GM21737 (cell line): Measurements from ENCODE around the gene DUOXA1.
"Not testable (repeated sequence)": the region's sequence is repeated elsewhere in the genome, so short reads cannot be mapped to it uniquely, and the experiment has no call there.

ENCODE experiments used
- ATAC-seq: cut with Tn5 transposase; IDR thresholded peaks from one replicate; pipeline ENCODE4 v1.9.1; 2021; ENCODE audit warnings: mild to moderate bottlenecking, moderate library complexity; ENCODE audit not compliant: unreplicated experiment

DUOXA1 gene

DNA sequence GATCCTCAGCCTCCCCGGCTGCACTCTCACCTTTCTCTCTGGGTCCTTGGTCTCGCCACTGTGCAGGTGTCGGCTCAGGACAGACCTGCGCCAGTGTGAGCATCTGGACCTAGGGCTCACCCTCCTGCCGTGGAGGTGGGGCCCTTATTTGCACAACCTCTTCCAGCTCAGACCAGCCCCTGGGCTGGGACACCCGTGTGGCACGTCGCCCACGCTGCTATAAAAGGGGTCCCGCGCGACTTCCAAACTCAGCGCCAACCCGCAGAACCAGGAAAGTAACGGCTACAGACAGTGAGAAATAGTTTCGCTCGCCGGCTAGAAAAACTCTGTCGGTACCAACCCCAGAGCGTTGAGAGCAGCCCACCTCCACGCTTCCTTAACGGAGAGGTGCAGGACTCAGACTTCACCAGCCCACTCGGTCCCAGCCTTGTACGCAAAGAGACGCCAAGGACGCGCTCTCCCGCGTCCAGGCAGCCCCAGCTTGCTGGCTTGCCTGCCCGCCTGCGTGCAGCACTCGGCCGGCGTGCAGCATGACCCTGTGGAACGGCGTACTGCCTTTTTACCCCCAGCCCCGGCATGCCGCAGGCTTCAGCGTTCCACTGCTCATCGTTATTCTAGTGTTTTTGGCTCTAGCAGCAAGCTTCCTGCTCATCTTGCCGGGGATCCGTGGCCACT, 15.5 kb downstream of the DUOXA1 start, which contains the start of the genes DUOX2 and DUOXA2:
Gene DUOX2, minus strand, starts transcription at position 97 of the 675 bp plus-strand sequence. CDS start 761 bp downstream, outside the sequence.
Gene DUOXA2, plus strand, starts transcription at position 251 of the 675 bp plus-strand sequence. Its CDS starts 280 bp downstream, at position 531.
- ATAC-seq, result no peak

DNA sequence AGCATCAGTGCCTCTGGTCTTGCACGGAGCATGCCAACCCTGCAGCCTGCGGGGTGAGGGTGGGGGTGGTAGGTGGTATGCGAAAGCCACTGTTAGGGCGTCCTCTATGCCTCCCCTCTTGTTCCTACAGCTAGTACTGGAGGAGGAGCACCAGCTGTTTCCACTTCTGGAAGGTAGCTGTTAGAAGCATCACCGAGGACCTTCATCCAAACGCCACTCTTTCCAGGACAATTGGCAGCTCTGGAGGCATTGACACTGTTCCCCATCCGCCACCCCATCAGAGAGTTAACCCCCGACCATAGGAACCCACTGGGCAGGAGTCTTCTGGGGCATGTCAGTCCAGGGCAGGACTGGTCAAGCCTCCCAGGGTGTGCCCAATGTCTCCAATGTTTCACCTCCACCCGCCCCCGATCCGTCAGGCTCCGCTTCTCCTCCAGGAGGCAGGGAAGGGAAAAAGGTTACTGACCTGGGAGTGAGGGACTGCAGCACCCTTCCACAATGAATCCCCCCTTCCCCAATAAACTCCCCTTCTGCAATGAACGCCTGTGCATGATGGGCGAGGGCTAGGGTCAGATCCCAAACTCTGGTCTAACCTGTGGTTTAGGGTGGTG, 16.2 kb downstream of the DUOXA1 start:
- ATAC-seq, result no peak

DNA sequence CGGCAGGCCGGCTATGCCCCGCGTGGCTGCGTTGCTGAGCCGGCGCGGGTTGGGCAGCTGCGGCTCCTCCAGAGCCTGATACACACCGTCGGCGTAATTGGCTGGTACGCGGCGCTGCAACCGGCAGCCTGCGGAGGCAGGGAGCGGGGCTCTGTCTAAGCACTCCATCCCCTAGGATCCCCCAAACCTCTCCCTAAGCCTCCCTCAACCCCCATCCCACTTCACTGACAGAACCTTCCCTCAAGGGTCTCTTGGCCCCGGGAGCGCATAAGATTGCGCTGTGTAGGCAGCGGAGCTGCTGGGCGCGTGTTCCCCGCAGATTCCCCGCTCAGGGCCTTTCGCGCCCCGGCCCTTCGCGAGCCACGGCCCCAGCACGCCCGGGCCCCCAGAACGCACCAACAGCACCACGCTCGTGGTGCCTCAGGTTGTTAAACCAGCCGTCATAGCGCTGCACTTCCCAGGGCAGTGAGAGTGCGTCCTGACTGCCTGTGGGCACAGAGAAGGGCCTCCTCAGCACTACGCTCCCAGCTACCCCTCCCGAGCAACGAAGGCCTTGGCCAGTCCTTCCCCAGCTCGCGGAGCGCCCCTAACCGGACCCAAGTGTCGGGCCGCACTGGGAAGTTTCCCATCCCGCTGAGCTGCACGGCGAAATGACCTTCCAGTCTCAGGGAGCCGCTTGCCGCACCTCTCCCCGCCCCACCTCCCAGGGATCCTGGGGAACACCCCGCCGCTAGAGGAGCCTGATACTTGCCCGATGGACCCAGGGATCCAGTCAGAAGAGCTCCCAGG, 16.9 kb downstream of the DUOXA1 start:
- no peak for ATAC-seq

DNA sequence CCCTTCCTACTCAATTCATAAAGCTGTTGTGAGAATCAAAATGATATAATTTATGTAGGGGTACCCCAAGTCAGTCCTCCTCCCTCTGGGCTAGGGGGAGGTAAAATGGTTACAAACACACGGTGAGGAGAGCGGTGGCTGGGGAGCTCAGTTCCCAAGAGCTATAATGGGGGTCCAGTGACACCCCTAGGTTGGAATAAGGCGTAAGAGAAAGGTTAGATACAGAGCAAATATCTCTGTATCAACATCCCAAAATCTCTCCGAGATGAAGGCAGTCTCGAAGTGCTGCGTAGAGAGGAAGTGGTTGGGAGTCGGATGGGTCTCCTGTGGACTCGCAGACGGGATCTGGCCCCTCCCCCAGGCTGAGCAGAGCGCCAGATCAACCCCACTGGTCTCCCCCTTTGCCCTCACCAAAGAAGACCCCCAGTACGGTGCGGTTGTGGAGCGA, 17.5 kb downstream of the DUOXA1 start:
- no peak for ATAC-seq

DNA sequence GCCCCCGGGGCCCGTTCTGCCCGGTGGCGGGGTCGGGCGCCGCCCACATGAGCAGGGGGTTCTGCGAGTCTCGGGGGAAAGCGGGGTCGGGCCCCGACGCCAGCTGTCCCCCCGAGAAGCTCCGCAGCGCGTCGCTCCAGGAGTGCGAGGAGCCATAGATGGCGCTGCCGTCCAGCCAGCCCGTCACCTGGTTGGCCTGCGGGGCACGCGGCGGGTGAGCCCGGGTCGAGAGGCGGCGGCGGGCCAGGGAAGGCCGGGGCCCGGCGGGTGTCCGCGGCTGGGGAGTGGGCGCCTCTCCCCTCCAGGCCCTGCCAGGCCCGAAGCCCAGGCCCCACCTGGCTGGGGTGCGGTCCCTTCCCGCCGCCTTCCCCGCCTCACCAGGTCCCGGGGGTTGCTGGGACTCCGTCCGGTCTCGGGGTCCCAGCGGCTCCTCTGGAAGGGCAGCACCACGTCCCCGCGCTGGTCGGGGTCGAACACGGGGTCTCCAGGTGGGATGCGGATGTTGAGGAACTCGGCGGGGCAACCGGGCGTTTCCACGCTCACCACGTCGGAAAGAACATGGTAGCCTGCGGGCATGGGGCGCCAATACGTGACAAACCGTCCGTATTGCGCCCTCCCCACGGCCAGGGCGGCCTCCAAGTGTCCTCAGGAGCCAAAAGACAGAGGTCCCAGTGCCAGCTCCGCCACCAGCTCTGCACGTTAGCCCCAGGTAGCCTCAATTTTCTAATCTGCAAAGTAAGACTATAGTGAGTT, 18.1 kb downstream of the DUOXA1 start:
- no peak for ATAC-seq

DNA sequence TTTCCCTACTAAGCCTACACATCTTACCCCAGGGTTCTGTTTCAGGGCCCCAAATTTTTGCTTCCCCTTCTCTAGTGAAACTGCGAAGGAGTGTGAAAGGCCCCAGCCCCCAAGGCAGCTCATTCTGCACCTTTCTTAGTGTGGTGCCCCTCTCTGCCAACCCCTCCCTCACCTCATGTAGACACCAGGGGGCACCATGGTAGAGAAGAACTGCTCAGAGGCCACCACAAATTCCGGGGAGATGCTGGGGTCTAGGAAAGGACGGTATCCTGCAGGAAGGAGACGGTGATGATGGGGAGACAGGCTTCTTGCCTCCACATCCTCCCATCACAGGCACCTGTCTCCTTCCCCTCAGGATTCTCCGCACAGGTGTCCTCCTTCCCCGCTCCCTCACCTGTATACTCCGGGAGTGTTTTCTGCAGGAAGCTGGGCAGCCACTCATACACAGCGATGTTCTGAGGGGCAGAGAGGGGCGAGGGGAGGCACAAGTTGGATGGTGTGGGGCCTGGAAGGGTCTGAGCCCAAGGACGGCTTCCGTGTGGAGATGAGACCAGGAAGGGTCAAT, 19.3 kb downstream of the DUOXA1 start:
- no peak for ATAC-seq

DNA sequence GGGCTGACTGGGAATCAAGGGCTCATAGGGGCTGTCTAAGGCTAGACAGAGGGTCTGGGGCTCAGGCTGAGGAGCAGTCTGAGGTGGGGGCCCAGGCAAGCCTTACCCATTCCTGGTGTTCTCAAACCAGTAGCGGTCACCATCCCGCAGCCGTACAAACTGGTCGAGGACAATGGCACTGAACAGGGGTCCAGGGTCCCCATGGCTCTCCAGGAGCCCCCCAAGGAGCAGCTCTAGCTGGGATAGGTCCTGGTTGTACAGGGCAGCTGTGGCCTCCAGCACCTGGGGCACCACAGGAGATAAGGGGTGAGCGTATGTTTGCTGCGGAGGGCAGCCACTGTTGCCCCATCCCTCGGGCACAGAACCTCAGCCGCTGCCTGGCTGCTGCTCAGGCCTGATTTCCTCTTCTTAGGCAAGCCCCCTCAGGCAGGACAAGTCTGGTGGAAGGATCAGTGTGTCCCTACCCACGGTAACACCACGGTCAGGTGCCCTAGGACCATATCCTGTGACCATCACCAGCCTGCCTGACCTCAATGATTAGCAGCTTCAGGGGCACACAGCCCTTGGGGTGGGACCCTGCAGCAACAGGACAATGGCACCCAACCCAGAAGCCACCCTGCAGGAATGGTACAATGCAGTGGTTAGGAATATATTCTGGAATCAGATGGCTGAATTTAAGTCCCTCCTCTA, 21.6 kb downstream of the DUOXA1 start:
- no peak for ATAC-seq

DNA sequence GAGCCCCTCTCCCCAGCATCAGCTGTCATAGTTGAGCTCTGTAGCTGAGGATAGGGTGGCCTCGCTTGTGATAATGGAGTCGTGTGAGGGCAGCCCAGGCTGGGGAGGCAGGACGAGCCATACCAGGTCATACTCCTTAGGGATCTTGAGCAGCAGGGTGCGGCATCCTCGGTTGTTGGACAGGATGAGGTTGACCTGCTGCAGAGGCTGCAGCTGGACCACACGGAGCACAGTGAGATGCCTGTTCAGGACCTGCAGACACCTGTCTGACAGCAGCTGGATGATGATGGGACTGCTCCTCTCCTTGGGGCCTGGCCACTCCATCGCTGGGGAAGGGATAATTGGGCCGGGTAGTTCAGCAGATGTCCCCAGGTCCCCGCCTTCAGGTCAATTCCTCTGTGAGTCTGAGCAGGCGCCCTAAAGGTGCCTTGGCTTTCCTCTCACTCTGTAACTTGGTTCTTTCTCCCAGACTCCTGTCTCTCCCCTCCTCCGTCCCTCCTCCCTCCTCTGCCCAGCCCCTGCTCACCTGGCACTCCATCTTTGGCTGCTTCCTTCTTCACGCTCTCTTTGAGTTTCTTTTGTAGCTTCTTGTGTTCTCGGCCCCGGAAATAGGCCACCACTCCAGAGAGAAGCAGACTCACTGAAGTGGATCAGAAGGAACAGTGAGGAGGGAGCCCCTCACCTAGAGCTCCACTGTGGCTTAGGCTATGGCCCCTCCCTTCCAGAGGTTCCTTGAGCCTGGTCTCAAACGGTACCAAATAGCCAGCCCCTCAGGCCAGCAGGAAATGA, 23.5 kb downstream of the DUOXA1 start:
- no peak for ATAC-seq

DNA sequence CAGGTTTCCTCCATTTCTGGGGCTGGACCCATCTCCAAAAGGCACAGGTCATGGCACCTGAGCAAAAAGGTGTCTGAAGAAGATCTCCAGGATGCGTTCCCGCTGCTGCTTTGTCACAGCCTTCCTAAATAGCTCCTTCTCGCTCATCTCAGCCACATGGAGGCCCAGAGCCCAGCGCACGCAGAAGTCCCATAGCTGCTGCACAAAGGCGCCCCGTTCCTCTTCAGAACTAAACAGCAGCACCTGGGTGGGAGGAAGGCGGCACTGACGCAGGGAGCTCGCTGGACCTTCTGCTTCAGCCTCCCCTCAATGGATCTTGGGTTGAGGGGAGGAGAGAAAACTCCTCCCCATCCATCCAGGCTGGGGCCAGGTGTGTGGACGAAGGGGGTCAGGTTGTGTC, 24.1 kb downstream of the DUOXA1 start:
- no peak for ATAC-seq

DNA sequence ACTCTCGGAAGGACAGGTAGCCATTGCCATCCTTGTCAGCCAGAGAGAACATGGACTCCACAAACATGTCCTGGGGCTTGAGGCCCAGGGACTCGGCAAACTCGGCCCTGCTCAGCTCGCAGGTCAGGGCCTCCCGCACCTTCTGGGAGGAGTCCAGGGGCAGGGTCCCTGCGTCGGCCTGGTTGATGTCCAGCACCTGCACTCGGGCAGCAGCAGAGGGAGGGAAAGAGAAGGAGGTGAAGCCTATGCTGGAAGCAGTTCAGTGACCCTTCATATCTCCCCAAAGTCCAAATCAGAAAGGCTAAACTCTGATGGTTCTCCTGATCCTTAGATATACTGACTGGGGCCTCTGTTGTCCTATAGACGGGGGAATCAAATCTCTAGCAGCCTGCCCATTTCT, 25.5 kb downstream of the DUOXA1 start:
- not testable (repeated sequence) for ATAC-seq

DNA sequence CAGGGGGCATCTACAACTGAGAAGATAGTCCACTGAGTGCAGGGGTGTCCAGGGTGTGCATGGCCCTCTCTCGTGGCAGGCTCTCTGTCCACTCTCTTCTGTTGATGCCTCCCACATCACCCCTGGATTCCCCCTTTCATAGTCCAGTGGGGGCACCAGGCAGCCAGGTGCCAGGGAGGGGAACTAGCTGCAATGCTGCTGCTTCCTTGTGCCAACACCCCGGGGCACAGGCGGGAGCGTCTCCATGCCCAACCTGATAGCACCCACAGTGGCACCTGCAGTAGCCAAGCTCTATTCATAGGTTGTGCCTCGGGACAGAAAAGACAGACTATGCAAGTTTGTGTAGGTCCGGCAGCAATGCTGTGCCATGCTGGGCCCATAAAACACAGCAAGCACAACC, 27.5 kb downstream of the DUOXA1 start:
- ATAC-seq, result no peak

DNA sequence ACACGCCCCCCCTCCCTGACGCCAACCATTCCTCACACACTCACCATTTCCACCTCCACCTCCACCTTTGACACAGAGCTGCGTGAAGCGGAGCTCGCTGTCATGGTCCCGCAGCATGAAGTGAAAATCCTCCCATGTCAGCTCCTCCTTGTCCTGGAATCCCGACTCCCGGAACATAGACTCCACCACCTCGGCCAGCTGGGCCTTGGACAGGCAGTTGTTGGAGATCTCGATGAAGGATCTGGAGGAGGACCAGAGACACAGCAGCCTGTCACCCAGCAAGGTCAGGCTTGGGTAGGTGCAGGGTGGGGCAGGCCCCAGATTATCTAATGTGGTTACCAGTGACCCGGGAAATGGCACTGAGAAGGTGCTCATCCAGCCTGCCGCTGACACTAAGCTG, 27.9 kb downstream of the DUOXA1 start:
- ATAC-seq, result no peak

DNA sequence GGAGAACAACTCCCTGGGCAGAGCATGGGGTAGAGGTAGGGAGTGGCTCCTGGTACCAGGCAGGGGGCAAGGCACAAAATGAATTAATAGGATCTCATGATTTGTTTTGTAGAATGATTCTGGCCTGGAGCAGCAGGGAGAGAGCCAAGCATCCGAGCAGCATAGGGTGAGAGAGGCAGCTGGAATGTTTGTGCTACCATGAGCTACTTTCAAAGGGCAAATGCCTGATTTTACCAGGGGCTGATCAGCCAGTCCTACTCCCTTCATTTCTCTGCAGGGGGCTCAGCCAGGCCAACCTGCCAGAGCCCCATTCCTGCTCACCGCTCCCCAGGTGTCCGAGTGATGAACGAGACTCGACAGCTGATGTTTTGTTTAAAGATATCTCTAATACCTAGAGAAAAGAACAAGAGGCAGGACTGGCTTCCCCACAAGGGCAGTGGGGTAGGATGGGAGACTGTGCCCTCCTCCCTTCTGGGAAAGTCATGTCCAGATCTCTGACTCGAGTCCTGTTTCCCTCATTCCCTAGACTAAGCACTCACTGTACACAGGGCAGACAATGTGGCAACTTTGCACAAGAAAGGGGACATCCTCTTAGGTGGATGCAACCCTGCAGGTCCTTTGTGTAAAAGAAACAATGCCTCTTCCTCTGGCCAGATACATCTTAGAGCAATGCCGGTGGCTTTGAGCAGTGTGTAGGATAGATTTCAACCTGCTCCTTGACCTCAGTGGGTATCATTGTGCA, 28.6 kb downstream of the DUOXA1 start:
- ATAC-seq, result no peak

DNA sequence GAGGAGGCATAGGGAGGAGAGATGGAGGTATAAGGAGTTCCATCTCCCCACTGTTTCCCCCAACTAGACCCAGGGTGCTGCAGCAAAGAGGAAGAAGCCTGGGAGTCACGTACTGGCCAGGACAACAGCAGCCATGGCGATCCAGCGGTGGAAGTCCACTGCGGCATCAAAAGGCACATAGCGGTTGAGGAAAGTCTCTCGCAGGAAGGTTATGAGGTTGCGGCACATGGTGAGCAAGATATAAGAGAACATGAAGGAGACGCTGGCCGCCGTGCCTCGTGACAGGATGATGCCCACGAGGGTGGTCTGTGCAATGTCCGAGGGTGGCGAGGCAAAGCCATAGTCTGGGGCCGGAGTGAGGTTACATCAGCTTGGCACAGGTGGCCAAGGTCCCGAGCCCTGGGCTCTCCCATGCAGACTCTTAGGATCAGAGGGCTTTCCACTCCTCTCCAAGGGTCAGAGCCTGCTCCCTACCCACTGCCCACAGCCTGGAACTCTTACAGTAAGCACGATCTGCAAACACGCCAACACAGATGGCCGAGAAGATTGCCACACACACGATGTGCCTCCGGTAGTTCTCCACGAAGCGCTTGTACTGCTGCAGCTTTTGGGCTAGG, 30.0 kb downstream of the DUOXA1 start:
- no peak for ATAC-seq

DNA sequence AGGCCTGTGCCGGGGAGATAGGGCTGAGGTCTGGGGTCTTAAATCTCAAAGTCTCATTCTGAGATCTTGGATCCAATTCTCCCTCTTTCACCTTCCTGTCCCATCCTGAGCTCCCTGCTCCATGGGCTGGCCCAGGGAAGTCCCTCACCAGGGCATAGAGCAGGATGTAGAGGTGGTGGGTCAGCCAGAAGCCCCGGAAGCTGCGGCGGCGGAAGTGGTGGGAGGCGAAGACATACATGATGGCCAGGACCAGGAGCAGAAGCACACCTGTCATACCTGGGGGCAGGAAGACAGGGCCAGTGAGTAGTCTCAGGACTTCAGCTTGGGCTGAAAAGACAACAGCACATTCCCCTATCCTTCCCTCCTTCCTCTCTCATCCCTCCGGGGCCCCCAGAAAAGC, 32.2 kb downstream of the DUOXA1 start:
- ATAC-seq, result no peak

DNA sequence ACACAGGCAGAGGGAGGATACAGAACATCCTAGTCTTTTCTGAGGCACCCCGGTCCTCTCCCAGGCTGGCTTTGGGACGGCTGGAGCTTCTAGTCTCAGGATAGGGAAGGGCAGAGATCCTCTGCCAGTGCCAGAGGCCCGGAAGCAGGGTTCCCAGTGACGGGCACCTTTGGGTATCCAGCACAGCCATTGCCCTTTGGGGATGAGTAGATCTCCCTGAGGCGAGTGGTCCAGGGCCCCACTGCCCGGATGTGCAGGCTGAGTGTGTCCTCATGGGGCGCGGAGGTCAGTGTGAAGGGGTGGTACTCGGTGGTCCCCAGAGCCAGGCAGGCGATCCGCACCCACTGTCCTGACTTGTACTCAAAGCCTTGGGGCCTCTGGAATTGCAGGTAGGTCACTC, 34.0 kb downstream of the DUOXA1 start:
- no peak for ATAC-seq

DNA sequence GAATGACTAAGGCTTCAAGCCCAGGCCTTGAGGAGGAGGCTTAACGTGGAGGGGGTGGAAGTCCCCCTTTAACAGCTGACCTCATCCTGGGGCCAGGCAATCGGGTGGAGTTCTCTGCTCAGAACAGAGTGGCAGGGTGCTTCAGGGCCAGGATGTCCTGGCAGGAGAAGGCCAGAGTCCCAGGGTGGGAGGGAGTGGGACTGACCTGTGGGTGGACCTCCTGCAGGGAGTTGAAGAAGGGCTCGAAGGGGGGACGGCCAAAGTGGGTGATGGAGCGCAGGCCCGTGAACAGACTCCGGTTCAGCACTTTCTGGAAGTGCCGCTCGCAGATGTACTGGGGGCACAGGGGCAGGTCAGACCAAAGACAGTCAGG, 35.3 kb downstream of the DUOXA1 start:
- no peak for ATAC-seq

DNA sequence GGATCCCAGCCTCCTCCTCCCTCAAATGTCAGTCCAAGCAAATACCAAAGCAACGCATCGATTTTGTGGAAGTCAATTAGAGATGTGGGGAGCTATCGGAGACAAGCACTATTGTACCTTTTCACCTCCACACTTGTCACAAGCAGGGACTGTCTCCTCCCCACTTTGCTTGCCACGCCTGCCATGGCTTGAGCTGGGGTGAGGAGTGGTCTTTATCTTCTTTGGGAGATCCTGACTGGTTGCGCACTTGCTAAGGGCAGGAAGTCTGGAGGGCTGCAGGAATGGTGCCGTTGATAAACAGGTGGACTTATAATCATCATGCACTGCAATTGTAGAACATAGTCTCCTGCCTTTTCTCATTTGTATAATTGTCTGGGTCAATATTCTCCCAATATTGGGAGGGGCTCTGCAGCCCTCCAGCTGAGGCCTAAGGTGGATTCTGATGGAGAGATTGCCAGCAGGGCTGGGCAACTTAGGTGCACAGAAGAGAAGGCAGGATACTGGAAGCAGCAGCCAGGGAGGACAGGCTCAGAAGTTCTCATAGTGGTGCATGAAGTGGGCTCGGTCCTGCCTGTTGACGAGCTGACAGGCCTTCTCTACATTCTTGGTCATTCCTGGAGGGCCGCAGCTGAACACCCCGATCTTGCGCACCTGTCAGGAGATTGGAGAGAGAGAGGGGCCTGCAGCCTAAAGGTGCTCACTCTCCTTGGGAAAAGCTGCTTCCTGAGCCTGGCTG, 35.9 kb downstream of the DUOXA1 start:
- no peak for ATAC-seq
